Astrocyte of the cerebellum (primary cell): ENCODE measurements around the gene USP15.

Experiments
- DNase-seq: peaks from one replicate; pipeline ENCODE4 v3.0.0-alpha.2; 2011; ENCODE audit warnings: low read depth
- H3K4me3 ChIP-seq: 2 replicates; pipeline ENCODE4 v1.5.1; 2011; ENCODE audit warnings: mild to moderate bottlenecking, low read depth, low read length, moderate library complexity
- CTCF ChIP-seq: IDR thresholded peaks from 2 replicates; pipeline ENCODE4 v1.5.1; 2012; ENCODE audit warnings: low read length, low read depth, moderate library complexity, mild to moderate bottlenecking; ENCODE audit errors: missing control alignments
- in situ Hi-C: cut with HindIII; loops from 2 replicates; pipeline ENCODE4 v1.10.0; 2017; ENCODE audit warnings: low sequenced_read_pairs

USP15 gene

GRCh38 chr12:62272936-62273552, 12.8 kb downstream of the USP15 start:
- no peak for DNase-seq
- TF ChIP-seq CTCF = no peak
- in situ Hi-C loops = no loop called here
- H3K4me3 ChIP-seq = no peak overlapping the region

GRCh38 chr12:62273724-62274380, 13.6 kb downstream of the USP15 start:
- no peak overlapping the region for H3K4me3 ChIP-seq
- no peak for DNase-seq
- in situ Hi-C loops = no loop called here
- no peak for TF ChIP-seq CTCF

GRCh38 chr12:62278022-62278421, 17.8 kb downstream of the USP15 start:
- no peak for TF ChIP-seq CTCF

GRCh38 chr12:62279058-62279457, 18.9 kb downstream of the USP15 start:
- DNase-seq = no peak
- H3K4me3 ChIP-seq = no peak overlapping the region
- in situ Hi-C loops = no loop called here
- no peak for TF ChIP-seq CTCF

More at GRCh38 chr12:62278022-62278421, 17.8 kb downstream of the USP15 start:
- no peak overlapping the region for H3K4me3 ChIP-seq
- in situ Hi-C loops = no loop called here
- no peak for DNase-seq

GRCh38 chr12:62279961-62280360, 19.8 kb downstream of the USP15 start:
- no peak for TF ChIP-seq CTCF
- H3K4me3 ChIP-seq = no peak overlapping the region
- in situ Hi-C loops = no loop called here
- DNase-seq = no peak

GRCh38 chr12:62282057-62282774, 22.0 kb downstream of the USP15 start:
- no peak for DNase-seq
- in situ Hi-C loops = no loop called here
- H3K4me3 ChIP-seq = no peak overlapping the region
- TF ChIP-seq CTCF = no peak
